ENCODE results near the gene TPK1.

The TPK1 gene

DNA sequence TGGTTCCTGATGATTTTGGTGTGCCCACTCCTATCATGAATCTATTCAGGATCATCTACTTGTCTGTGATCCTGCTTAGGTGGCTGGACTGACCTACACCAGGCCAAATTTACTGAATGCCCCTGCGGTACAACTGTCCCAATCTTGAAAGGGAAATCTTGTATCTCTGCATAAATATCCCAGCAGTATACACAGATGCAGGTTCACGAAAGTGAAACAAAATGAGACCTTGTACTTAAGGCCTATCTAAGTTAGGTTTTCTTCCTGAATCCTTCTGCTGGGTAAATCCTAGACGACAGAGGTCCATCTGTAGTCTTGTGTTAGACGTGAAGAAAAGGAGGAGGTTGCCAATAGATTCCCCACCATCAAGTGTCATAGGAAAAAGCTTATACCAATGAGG lies 346.9 kb downstream of the TPK1 start:
- Histone ChIP-seq H3K27me3 (replicated peaks; ENCODE audit: control insufficient read depth, insufficient read depth, low read length, poor library complexity, severe bottlenecking) (no peaks in the 10 kb centered on the region), H3K27ac (ENCODE audit: insufficient read depth, low read length, poor library complexity, severe bottlenecking) (no peak overlapping the region), H3K36me3 (ENCODE audit: control insufficient read depth, insufficient read depth, low read length) (no peaks in the 10 kb centered on the region), H3K4me1 (ENCODE audit: control insufficient read depth, insufficient read depth, low read length, poor library complexity, severe bottlenecking) (no peaks in the 10 kb centered on the region), H3K4me3 (ENCODE audit: insufficient read depth, low read depth, low read length, poor library complexity, severe bottlenecking) (no peak overlapping the region), H3K9me3 (ENCODE audit: control insufficient read depth, low read length) (no peaks in the 10 kb centered on the region)
- no peak for DNase-seq

- no peak overlapping the region for H3K27ac ChIP-seq (ENCODE audit: insufficient read depth, low read length, poor library complexity, severe bottlenecking)
- H3K27me3 ChIP-seq (replicated peaks; ENCODE audit: control insufficient read depth, insufficient read depth, low read length, poor library complexity, severe bottlenecking): no peaks in the 10 kb centered on the region
- H3K36me3 ChIP-seq (ENCODE audit: control insufficient read depth, insufficient read depth, low read length): no peaks in the 10 kb centered on the region
- no peaks in the 10 kb centered on the region for H3K4me1 ChIP-seq (ENCODE audit: control insufficient read depth, insufficient read depth, low read length, poor library complexity, severe bottlenecking)
- DNase-seq: no peak
- H3K4me3 ChIP-seq (ENCODE audit: insufficient read depth, low read depth, low read length, poor library complexity, severe bottlenecking): no peak overlapping the region
- no peaks in the 10 kb centered on the region for H3K9me3 ChIP-seq (ENCODE audit: control insufficient read depth, low read length)
Measured at GRCh38 chr7:144487901-144488300, 348.0 kb downstream of the TPK1 start.

GRCh38 chr7:144484445-144484844 lies 351.4 kb downstream of the TPK1 start:
- Histone ChIP-seq H3K36me3 (ENCODE audit: control insufficient read depth, insufficient read depth, low read length) (no peaks in the 10 kb centered on the region), H3K4me3 (ENCODE audit: insufficient read depth, low read depth, low read length, poor library complexity, severe bottlenecking) (no peak overlapping the region), H3K4me1 (ENCODE audit: control insufficient read depth, insufficient read depth, low read length, poor library complexity, severe bottlenecking) (no peaks in the 10 kb centered on the region), H3K27me3 (replicated peaks; ENCODE audit: control insufficient read depth, insufficient read depth, low read length, poor library complexity, severe bottlenecking) (no peaks in the 10 kb centered on the region), H3K9me3 (ENCODE audit: control insufficient read depth, low read length) (no peaks in the 10 kb centered on the region), H3K27ac (ENCODE audit: insufficient read depth, low read length, poor library complexity, severe bottlenecking) (no peak overlapping the region)
- no peak for DNase-seq

- H3K36me3 ChIP-seq (ENCODE audit: control insufficient read depth, insufficient read depth, low read length): no peaks in the 10 kb centered on the region
- no peak for DNase-seq
Measured at GRCh38 chr7:144483189-144483588, 352.7 kb downstream of the TPK1 start.

DNA sequence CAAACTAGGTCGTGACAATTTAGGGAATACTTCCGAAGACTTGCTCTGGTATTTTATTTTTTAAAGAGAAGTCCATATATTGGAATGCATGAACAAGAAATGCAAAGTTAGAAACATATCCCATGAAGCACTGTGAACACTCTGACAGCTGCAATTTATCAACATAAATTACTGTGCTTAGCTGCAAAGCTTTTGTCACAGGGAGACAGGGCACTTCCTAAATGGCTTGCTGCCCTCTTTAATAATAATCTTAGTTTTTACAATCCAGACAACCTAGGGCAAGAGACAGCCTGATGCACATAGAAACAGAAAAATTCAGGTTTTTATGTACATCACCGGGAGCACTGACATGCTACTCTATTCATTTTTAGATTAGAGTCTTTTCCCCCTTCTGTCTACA lies 354.0 kb downstream of the TPK1 start:
- H3K27ac ChIP-seq (ENCODE audit: insufficient read depth, low read length, poor library complexity, severe bottlenecking): no peak overlapping the region
- no peaks in the 10 kb centered on the region for H3K27me3 ChIP-seq (replicated peaks; ENCODE audit: control insufficient read depth, insufficient read depth, low read length, poor library complexity, severe bottlenecking)
- no peaks in the 10 kb centered on the region for H3K36me3 ChIP-seq (ENCODE audit: control insufficient read depth, insufficient read depth, low read length)
- no peaks in the 10 kb centered on the region for H3K4me1 ChIP-seq (ENCODE audit: control insufficient read depth, insufficient read depth, low read length, poor library complexity, severe bottlenecking)
- H3K9me3 ChIP-seq (ENCODE audit: control insufficient read depth, low read length): no peaks in the 10 kb centered on the region
- no peak for DNase-seq
- no peak overlapping the region for H3K4me3 ChIP-seq (ENCODE audit: insufficient read depth, low read depth, low read length, poor library complexity, severe bottlenecking)

More at GRCh38 chr7:144483189-144483588, 352.7 kb downstream of the TPK1 start:
- Histone ChIP-seq H3K27me3 (replicated peaks; ENCODE audit: control insufficient read depth, insufficient read depth, low read length, poor library complexity, severe bottlenecking) (no peaks in the 10 kb centered on the region), H3K9me3 (ENCODE audit: control insufficient read depth, low read length) (no peaks in the 10 kb centered on the region), H3K4me3 (ENCODE audit: insufficient read depth, low read depth, low read length, poor library complexity, severe bottlenecking) (no peak overlapping the region), H3K27ac (ENCODE audit: insufficient read depth, low read length, poor library complexity, severe bottlenecking) (no peak overlapping the region), H3K4me1 (ENCODE audit: control insufficient read depth, insufficient read depth, low read length, poor library complexity, severe bottlenecking) (no peaks in the 10 kb centered on the region)

DNA sequence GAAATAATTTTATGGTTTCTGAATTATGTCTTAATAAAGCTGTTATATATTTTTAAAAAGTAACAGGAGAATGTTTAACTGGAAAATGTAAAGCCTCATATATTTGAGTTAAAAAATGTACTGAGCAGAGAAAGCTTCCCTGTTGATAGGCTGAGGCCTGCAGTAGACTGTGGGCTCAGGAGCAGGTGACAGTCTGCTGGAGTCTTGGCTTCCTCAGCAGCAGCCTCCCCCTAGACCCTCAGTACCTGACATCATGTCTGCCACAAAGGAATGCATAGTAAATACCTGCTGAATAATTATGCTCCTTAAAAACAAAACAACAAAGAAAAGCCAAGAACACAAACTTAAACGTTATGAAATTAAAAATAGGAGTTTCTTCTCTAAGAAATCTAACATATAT lies 358.5 kb downstream of the TPK1 start:
- no peak overlapping the region for H3K27ac ChIP-seq (ENCODE audit: insufficient read depth, low read length, poor library complexity, severe bottlenecking)
- no peak overlapping the region for H3K4me3 ChIP-seq (ENCODE audit: insufficient read depth, low read depth, low read length, poor library complexity, severe bottlenecking)
- no peaks in the 10 kb centered on the region for H3K36me3 ChIP-seq (ENCODE audit: control insufficient read depth, insufficient read depth, low read length)
- no peaks in the 10 kb centered on the region for H3K27me3 ChIP-seq (replicated peaks; ENCODE audit: control insufficient read depth, insufficient read depth, low read length, poor library complexity, severe bottlenecking)
- DNase-seq: no peak
- no peaks in the 10 kb centered on the region for H3K4me1 ChIP-seq (ENCODE audit: control insufficient read depth, insufficient read depth, low read length, poor library complexity, severe bottlenecking)
- no peaks in the 10 kb centered on the region for H3K9me3 ChIP-seq (ENCODE audit: control insufficient read depth, low read length)

DNA sequence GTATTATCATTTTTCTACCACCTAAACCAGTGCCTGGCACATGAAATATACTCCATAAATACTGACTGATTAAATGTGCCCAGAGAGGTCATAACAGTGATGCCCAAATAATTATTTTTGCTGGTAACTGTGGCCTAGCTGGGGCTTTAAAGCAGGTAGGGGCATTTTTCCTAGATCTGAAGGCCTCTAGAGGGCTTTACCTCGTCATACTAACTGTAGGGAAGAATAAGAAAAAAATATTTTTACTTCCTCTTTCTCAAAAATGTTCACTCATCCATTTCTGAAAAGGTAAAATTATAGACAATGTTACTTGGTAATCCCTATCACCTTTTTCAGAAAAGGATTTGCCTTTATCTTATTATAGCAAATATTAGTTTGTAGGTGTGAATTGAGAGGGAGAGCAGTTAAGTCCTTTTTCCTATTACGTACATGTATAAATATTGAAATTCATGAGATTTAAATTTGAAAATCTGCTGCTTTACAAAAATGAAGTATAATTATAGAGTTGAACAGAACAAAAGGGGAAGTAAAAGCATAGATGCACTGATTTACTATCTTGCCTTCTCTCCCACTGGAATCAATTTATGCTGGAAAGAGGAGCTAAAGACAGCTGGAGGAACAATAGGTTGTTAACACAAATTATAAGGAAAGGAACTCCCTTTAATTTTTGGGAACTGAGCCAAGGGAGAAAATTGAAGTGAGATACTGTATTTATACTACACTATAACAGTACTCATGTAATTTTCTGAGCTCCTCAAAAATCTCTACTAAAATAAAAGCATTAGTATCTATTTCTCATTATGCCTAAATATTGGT lies 360.8 kb downstream of the TPK1 start:
- H3K27me3 ChIP-seq (replicated peaks; ENCODE audit: control insufficient read depth, insufficient read depth, low read length, poor library complexity, severe bottlenecking): no peaks in the 10 kb centered on the region

GRCh38 chr7:144474363-144474762 lies 361.5 kb downstream of the TPK1 start:
- Histone ChIP-seq H3K27ac (ENCODE audit: insufficient read depth, low read length, poor library complexity, severe bottlenecking) (no peak overlapping the region), H3K4me3 (ENCODE audit: insufficient read depth, low read depth, low read length, poor library complexity, severe bottlenecking) (no peak overlapping the region), H3K9me3 (ENCODE audit: control insufficient read depth, low read length) (no peaks in the 10 kb centered on the region), H3K4me1 (ENCODE audit: control insufficient read depth, insufficient read depth, low read length, poor library complexity, severe bottlenecking) (no peaks in the 10 kb centered on the region), H3K36me3 (ENCODE audit: control insufficient read depth, insufficient read depth, low read length) (no peaks in the 10 kb centered on the region), H3K27me3 (replicated peaks; ENCODE audit: control insufficient read depth, insufficient read depth, low read length, poor library complexity, severe bottlenecking) (no peaks in the 10 kb centered on the region)
- DNase-seq: no peak

More for the DNA sequence above, 360.8 kb downstream of the TPK1 start:
- Histone ChIP-seq H3K27ac (ENCODE audit: insufficient read depth, low read length, poor library complexity, severe bottlenecking) (no peak overlapping the region), H3K9me3 (ENCODE audit: control insufficient read depth, low read length) (no peaks in the 10 kb centered on the region), H3K4me1 (ENCODE audit: control insufficient read depth, insufficient read depth, low read length, poor library complexity, severe bottlenecking) (no peaks in the 10 kb centered on the region), H3K4me3 (ENCODE audit: insufficient read depth, low read depth, low read length, poor library complexity, severe bottlenecking) (no peak overlapping the region), H3K36me3 (ENCODE audit: control insufficient read depth, insufficient read depth, low read length) (no peaks in the 10 kb centered on the region)
- no peak for DNase-seq

DNA sequence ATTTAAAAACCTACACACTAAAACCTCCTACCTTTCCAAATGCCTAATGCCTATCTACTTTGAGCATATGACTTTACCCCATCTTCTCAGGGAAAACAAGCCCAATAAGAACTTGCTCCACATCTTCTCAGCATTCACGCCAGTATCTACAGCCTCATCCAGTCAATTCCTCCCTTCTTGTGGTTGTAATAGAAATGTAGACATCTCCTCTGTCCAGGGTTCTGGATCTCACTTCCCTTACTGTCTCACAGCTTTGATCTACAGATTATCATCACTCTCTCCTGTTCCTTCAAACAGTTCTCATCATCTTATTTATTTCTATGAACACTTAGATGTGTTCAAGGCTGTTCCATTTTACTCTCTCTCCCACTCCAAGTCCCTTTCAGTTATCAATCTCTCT lies 361.9 kb downstream of the TPK1 start:
- H3K9me3 ChIP-seq (ENCODE audit: control insufficient read depth, low read length): no peaks in the 10 kb centered on the region
- H3K27me3 ChIP-seq (replicated peaks; ENCODE audit: control insufficient read depth, insufficient read depth, low read length, poor library complexity, severe bottlenecking): no peaks in the 10 kb centered on the region
- H3K36me3 ChIP-seq (ENCODE audit: control insufficient read depth, insufficient read depth, low read length): no peaks in the 10 kb centered on the region
- H3K4me1 ChIP-seq (ENCODE audit: control insufficient read depth, insufficient read depth, low read length, poor library complexity, severe bottlenecking): no peaks in the 10 kb centered on the region
- no peak overlapping the region for H3K4me3 ChIP-seq (ENCODE audit: insufficient read depth, low read depth, low read length, poor library complexity, severe bottlenecking)
- H3K27ac ChIP-seq (ENCODE audit: insufficient read depth, low read length, poor library complexity, severe bottlenecking): no peak overlapping the region
- no peak for DNase-seq

GRCh38 chr7:144470078-144470477 lies 365.8 kb downstream of the TPK1 start:
- DNase-seq: no peak

More at GRCh38 chr7:144470078-144470477, 365.8 kb downstream of the TPK1 start:
- H3K36me3 ChIP-seq (ENCODE audit: control insufficient read depth, insufficient read depth, low read length): no peaks in the 10 kb centered on the region
- no peaks in the 10 kb centered on the region for H3K4me1 ChIP-seq (ENCODE audit: control insufficient read depth, insufficient read depth, low read length, poor library complexity, severe bottlenecking)
- no peaks in the 10 kb centered on the region for H3K9me3 ChIP-seq (ENCODE audit: control insufficient read depth, low read length)
- no peak overlapping the region for H3K4me3 ChIP-seq (ENCODE audit: insufficient read depth, low read depth, low read length, poor library complexity, severe bottlenecking)
- H3K27me3 ChIP-seq (replicated peaks; ENCODE audit: control insufficient read depth, insufficient read depth, low read length, poor library complexity, severe bottlenecking): no peaks in the 10 kb centered on the region
- no peak overlapping the region for H3K27ac ChIP-seq (ENCODE audit: insufficient read depth, low read length, poor library complexity, severe bottlenecking)
